HG03095 (cell line): ENCODE data around the gene OVOL1.
A peak's percentile ranks its signal among the peaks of the same experiment; 100 is the strongest.

Experiments used
- ATAC-seq: cut with Tn5 transposase; IDR thresholded peaks from one replicate; pipeline ENCODE4 v1.9.1; 2021; ENCODE audit warnings: moderate library complexity; ENCODE audit not compliant: unreplicated experiment

Gene OVOL1

DNA sequence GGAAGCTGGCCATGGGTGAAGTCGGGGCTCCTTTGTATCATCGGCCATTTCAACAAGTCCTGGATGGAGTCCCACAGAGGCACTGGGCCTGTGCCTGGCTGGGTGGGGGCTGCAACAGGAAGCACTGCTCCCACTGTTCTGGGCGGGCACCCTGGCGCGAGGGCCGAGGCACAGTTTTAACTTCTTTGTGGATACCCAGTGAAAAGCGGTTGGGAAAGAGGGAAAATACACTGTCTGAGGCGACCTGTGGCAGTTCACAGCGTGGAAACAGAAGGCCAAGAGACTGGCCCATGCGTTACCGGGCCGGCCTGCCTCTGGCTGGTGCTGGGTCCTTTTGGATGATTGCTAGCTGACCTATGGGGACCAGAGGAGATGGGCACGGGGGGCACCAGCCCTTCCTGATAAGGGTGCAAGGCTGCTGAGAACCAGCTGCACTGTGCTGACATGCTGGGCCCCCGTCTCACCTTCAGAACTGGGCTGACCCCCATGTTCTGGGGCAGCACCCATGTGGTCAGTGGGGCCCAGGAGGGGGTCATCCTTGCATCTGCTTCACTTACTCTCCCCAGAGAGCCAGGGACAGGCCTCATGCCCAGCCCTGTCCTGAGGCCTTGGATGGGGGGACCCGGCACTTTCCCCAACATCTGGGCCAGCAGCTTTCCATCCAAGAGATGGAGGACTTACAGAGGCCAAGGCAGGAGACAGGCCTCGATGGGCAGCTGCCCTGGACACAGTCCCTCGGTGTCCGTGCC lies 4.2 kb downstream of the OVOL1 start:
- ATAC-seq = no peak

DNA sequence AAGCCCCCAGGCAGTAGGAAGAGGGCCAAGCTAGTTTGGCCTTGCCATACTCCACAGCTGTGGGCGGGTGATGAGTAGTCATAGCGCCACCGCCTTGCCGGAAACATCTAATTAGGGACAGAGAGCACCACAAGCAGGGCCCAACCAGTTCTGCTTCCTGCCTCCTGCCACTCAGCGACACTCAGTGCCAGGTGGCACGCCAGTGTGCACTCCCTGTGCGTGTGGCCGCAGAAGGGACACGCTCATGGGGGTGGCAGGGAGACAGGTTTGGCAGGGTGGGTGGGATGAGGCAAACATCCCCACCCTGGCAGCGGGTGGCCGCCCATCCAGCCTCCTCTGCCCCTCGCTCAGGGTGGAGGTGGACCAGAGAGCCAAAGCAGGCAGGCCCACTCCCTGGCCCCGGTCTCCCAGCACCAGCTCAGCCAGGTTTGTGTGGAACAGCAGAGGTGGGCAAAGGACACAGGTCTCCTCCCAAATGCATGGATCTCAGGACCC lies 4.9 kb downstream of the OVOL1 start:
- peak; percentile 77 for ATAC-seq

DNA sequence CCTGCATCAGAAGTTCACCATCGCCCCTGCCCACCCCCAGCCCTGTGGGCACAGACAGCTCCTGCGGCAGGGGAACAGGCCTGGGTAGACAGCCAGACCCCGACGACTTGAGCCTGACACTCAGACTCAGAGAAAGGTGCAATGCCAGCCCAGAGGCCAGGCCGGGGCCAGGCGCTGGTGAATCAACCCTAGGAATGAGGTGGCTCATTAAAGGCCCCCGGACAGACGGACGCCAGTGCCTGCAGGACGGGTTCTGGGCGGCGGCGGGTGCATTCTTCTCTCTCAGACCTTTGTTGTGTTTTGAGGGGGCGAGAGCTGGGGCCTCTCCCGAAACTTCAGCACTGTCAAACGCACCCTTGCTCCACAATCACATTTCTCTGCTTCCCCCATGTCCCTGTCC lies 5.6 kb downstream of the OVOL1 start:
- no peak for ATAC-seq

- no peak for ATAC-seq
These were observed 6.3 kb downstream of the OVOL1 start for GRCh38 chr11:65793144-65793581.

- ATAC-seq = no peak
These were observed 7.0 kb downstream of the OVOL1 start for GRCh38 chr11:65793625-65794400.

GRCh38 chr11:65794570-65795510 lies 8.0 kb downstream of the OVOL1 start:
- no peak for ATAC-seq

DNA sequence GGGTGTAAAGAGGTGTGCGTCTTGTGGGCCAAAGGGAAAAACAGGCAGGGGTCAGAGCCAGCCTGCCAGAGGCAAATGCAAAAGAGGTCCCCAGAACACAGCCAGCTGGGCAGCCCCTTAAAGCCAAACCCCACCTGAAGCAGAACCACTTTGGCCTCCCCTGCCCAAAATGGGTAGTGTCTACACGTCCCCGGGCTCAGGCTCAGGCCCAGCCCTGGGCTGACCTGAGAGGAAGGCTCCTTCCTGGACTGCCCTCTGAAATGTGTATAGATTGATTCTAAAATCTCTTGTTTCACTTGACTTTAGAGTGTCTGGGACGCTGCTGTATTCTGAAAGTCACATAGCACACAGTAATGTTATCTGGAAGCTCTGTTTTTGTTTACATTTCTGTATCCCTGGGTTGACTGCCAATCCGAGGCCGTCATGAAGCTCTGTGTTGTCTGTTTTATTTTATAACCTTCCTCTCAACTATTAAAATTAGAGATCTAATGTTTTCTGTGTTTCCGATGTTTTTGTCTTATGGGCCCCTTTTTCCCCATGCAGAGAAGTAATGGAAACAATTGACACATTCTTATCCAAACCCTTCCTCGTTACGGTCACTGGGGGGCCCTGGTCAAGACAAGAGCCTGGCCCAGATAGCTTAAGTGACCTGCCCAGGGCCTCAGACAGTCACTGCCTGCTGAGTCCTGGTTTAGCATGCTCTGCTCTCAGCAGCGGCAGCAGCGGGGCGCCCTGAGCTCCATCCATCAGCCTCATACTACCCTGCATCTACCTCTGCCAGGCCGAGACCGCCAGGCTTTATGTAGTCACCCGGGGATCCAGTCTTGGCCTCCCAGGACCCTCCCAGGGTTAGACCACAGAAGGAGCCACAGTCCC lies 10.1 kb downstream of the OVOL1 start:
- no peak for ATAC-seq

DNA sequence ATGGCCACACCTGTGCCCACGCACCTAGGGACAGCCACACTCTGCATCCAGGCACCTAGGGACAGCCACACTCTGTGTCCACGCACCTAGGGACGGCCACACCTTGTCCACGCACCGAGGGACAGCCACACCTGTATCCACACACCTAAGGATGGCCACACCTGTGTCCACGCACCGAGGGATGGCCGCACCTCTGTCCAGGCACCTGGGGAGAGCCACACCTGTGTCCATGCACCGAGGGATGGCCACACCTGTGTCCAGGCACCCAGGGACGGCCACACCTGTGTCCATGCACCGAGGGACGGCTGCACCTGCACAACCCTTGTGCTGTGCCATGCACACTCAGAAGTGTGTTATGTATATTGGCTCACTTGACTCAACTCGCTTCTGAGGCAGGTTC lies 10.8 kb downstream of the OVOL1 start:
- ATAC-seq = no peak

GRCh38 chr11:65798882-65799281 lies 12.0 kb downstream of the OVOL1 start:
- no peak for ATAC-seq

GRCh38 chr11:65801153-65801987 lies 14.5 kb downstream of the OVOL1 start:
- no peak for ATAC-seq

GRCh38 chr11:65802841-65803240 lies 16.0 kb downstream of the OVOL1 start:
- ATAC-seq = peak; percentile 90

DNA sequence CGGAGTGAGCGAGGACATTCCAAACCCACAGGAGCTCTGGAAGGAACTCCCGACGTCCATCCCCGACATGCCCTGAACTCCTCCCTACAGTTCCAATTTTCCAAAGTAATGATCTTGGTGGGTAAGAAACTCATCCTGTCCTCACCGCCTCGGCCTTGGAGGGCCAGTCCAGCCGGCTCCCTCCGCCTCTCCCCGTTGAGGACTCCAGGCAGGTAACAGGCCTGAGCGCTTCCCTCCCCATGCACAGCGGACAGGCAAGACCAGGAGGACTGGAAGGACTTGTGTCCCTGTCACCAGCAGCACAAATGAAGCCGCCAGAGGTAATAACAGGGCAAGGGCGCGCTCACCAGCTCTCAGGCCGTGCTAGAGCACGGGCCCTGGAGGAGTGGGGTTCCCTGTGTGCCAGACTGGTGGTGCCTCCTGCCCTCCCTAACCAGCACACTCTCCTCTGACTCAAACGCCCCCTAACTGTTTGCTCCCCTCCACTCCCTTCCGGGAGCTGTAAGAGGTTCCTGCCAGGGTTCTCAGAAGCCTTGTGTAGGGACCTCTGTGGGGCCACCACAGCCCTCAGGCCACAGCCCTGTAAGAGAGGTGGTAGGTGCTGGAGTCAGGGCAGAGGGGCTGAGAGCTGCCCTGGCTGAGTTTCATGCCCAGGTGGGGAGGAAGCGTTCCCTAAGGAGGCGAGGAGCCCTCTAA lies 17.1 kb downstream of the OVOL1 start:
- ATAC-seq = no peak

- no peak for ATAC-seq
These were observed 20.1 kb downstream of the OVOL1 start for GRCh38 chr11:65806979-65807378.

DNA sequence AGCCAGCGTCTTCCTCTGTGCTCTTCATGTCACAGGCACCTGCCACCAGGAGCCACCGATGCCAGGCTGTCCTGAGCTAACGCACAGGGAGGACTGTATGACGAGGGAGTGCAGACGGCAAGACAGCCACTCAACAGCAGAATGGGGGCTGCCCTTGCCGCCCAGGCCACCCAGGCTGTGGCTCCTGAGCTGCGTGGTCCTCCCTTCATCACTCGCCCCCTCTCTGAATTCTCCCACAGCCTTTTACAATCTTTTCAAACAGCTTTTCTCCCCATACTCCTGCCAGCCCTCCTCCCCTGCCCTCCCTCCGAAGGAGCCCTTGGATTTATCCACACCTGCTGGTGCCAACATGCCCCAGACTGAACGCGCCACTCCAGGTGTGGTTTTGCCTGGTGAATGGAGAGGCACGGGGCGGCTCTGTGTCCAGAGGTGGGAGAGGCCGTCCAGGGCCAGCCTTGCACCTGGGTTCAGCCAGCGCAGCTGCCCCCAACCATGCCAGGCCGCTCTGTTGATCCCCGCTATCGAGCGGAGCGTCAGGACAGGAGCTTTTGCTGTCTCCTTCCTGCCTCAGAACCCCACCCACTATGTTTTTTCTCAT lies 22.0 kb downstream of the OVOL1 start:
- no peak for ATAC-seq

GRCh38 chr11:65809496-65809895 lies 22.6 kb downstream of the OVOL1 start:
- no peak for ATAC-seq

GRCh38 chr11:65810046-65810868 lies 23.4 kb downstream of the OVOL1 start:
- no peak for ATAC-seq

DNA sequence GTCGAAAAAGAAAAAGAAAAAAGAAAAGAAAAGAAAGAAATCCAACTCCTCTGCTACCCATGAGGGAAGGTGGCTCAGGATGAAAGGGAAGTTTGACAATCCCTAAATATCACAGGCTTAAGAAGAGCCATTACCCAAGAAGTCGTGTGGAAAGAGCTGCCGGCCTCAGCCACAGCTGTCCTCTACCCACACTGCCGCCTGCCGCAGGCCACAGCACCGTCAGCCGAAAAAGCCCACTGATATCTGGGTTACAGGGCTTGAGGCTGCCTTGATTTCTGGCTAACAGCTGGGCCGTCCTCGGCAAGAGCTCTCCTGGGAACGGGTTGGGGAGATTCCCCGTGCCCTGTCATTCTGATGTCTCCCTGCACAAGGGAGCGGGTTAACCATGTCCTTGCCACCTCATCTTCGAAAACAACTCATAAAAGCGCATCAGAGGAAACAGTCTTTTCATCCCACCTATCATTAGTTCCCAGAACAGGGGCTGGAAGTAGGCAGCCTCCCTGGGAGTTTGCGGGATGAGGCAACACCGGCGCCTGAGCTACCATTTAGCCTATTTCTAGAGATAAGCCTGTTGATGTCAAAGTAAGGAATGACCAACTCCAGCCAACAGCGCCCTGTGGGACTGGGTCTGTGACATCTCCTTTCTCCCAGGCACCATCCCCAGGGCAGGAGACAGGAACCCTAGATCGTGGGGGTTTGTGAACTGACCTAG lies 25.1 kb downstream of the OVOL1 start:
- ATAC-seq = no peak
